ENCODE data around the gene C17orf100. TPM values are rescaled to one million over a fixed set of nuclear protein-coding genes. Genes with fewer than 3 reads are reported as not detected.

The C17orf100 gene
- total and polyA plus RNA-seq, 2 of the 13 experiments (the other 11 are each of a cell fraction or from before 2014, with no cell fraction given), result 3.6 to 8.7 TPM

DNA sequence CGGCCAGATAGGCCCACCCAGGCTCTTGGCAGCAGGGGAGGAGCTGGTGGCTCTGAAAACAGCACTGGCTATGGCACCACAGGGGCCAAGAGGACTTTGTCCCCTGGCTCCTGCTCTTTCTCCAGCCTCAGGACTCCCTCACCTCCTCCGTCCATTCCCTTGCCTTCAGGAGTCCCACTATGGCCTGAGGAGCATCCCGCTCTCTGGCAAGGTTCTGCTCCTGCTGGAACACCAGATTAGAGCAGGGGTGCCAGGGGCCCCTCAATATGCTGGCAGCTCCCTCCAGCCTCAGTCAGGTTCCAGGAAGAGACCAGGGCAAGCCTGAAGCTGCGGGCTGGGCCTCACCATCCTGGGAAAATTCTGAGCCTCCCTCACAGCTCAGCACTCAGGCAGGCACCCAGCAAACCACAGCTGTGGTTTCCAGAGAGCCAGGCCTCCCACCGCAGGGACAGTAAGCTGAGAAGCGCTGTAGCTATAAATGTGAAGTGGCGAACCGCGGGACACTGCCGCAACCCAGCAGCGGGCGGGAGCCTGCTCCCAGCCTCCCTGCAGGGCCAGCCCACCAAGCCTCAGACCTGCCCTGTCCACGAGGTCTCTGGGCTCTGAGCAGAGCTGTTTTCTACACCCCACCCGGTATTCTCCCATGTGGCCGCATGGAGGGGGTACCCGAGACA is 25.7 kb downstream of the C17orf100 start (continued):
- TF ChIP-seq TBX2 (CRISPR knock-in tag; IDR thresholded peaks at IDR 0.05; ENCODE audit: borderline replicate concordance) (0 out of 2 replicates have a peak, but pooled peaks have one; percentile 14), KDM4B (CRISPR knock-in tag; IDR thresholded peaks at IDR 0.05) (no peak), RXRA (CRISPR knock-in tag; IDR thresholded peaks at IDR 0.05) (peak; percentile 28; the same call in 1 of the 2 replicates), NFIC (IDR thresholded peaks at IDR 0.05; ENCODE audit: low read length) (no peak), ZNF749 (CRISPR knock-in tag; IDR thresholded peaks at IDR 0.05; ENCODE audit: borderline replicate concordance) (no peak), SYNCRIP (IDR thresholded peaks at IDR 0.05; ENCODE audit: insufficient read depth, low read depth, low read length) (no peak), ZNF569 (CRISPR knock-in tag; IDR thresholded peaks at IDR 0.05; ENCODE audit: borderline replicate concordance) (no peak), ZNF263 (CRISPR knock-in tag; IDR thresholded peaks at IDR 0.05) (0 out of 2 replicates have a peak, but pooled peaks have one; percentile 35), MIER3 (CRISPR knock-in tag; IDR thresholded peaks at IDR 0.05; ENCODE audit: borderline replicate concordance) (no peak), ETV5 (CRISPR knock-in tag; IDR thresholded peaks at IDR 0.05; ENCODE audit: borderline replicate concordance) (no peak), MLLT10 (CRISPR knock-in tag; IDR thresholded peaks at IDR 0.05) (no peak), CEBPG (CRISPR knock-in tag; IDR thresholded peaks at IDR 0.05) (no peak), NFE2L1 (CRISPR knock-in tag; IDR thresholded peaks at IDR 0.05; ENCODE audit: borderline replicate concordance) (no peak), HMG20B (CRISPR knock-in tag; conservative IDR thresholded peaks at IDR 0.05) (no peak), GTF3A (CRISPR knock-in tag; conservative IDR thresholded peaks at IDR 0.05) (no peak), MAZ (IDR thresholded peaks at IDR 0.05; ENCODE audit: borderline replicate concordance, low read depth, low read length) (no peak), MAZ (CRISPR knock-in tag; IDR thresholded peaks at IDR 0.05; ENCODE audit: low read depth) (0 out of 2 replicates have a peak, but pooled peaks have one; percentile 50), MTF2 (CRISPR knock-in tag; IDR thresholded peaks at IDR 0.05; ENCODE audit: borderline replicate concordance) (no peak), STAG1 (CRISPR knock-in tag; IDR thresholded peaks at IDR 0.05) (no peak), HNF4A (CRISPR knock-in tag; IDR thresholded peaks at IDR 0.05) (peak; percentile 75), XRCC5 (optimal IDR thresholded peaks at IDR 0.05; ENCODE audit: low read length) (no peak), POGZ (CRISPR knock-in tag; IDR thresholded peaks at IDR 0.05) (no peak)
- TF ChIP-seq, protein P1, sequence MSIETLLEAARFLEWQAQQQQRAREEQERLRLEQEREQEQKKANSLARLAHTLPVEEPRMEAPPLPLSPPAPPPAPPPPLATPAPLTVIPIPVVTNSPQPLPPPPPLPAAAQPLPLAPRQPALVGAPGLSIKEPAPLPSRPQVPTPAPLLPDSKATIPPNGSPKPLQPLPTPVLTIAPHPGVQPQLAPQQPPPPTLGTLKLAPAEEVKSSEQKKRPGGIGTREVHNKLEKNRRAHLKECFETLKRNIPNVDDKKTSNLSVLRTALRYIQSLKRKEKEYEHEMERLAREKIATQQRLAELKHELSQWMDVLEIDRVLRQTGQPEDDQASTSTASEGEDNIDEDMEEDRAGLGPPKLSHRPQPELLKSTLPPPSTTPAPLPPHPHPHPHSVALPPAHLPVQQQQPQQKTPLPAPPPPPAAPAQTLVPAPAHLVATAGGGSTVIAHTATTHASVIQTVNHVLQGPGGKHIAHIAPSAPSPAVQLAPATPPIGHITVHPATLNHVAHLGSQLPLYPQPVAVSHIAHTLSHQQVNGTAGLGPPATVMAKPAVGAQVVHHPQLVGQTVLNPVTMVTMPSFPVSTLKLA (IDR thresholded peaks at IDR 0.05), result no peak
- TF ChIP-seq, protein P2, sequence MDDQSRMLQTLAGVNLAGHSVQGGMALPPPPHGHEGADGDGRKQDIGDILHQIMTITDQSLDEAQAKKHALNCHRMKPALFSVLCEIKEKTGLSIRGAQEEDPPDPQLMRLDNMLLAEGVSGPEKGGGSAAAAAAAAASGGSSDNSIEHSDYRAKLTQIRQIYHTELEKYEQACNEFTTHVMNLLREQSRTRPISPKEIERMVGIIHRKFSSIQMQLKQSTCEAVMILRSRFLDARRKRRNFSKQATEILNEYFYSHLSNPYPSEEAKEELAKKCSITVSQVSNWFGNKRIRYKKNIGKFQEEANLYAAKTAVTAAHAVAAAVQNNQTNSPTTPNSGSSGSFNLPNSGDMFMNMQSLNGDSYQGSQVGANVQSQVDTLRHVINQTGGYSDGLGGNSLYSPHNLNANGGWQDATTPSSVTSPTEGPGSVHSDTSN (CRISPR knock-in tag; IDR thresholded peaks at IDR 0.05; ENCODE audit: borderline replicate concordance), result no peak
- TF ChIP-seq, protein P3, sequence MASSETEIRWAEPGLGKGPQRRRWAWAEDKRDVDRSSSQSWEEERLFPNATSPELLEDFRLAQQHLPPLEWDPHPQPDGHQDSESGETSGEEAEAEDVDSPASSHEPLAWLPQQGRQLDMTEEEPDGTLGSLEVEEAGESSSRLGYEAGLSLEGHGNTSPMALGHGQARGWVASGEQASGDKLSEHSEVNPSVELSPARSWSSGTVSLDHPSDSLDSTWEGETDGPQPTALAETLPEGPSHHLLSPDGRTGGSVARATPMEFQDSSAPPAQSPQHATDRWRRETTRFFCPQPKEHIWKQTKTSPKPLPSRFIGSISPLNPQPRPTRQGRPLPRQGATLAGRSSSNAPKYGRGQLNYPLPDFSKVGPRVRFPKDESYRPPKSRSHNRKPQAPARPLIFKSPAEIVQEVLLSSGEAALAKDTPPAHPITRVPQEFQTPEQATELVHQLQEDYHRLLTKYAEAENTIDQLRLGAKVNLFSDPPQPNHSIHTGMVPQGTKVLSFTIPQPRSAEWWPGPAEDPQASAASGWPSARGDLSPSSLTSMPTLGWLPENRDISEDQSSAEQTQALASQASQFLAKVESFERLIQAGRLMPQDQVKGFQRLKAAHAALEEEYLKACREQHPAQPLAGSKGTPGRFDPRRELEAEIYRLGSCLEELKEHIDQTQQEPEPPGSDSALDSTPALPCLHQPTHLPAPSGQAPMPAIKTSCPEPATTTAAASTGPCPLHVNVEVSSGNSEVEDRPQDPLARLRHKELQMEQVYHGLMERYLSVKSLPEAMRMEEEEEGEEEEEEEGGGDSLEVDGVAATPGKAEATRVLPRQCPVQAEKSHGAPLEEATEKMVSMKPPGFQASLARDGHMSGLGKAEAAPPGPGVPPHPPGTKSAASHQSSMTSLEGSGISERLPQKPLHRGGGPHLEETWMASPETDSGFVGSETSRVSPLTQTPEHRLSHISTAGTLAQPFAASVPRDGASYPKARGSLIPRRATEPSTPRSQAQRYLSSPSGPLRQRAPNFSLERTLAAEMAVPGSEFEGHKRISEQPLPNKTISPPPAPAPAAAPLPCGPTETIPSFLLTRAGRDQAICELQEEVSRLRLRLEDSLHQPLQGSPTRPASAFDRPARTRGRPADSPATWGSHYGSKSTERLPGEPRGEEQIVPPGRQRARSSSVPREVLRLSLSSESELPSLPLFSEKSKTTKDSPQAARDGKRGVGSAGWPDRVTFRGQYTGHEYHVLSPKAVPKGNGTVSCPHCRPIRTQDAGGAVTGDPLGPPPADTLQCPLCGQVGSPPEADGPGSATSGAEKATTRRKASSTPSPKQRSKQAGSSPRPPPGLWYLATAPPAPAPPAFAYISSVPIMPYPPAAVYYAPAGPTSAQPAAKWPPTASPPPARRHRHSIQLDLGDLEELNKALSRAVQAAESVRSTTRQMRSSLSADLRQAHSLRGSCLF (CRISPR knock-in tag; IDR thresholded peaks at IDR 0.05; ENCODE audit: borderline replicate concordance), result no peak
